Uterine smooth muscle cell (primary cell): ENCODE results near the gene ATOH1. TPM values are rescaled to one million over a fixed set of nuclear protein-coding genes. Genes with fewer than 3 reads are reported as not detected.

Experiments
- total RNA-seq: library from RNA; depleted of rRNA; stranded (reverse); fragments of >200 nt; gene quantifications from 2 replicates; pipeline ENCODE4 v1.2.3, GENCODE V29; 2014

The ATOH1 gene, protein sequence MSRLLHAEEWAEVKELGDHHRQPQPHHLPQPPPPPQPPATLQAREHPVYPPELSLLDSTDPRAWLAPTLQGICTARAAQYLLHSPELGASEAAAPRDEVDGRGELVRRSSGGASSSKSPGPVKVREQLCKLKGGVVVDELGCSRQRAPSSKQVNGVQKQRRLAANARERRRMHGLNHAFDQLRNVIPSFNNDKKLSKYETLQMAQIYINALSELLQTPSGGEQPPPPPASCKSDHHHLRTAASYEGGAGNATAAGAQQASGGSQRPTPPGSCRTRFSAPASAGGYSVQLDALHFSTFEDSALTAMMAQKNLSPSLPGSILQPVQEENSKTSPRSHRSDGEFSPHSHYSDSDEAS
- total RNA-seq: not detected in 2 replicates

DNA sequence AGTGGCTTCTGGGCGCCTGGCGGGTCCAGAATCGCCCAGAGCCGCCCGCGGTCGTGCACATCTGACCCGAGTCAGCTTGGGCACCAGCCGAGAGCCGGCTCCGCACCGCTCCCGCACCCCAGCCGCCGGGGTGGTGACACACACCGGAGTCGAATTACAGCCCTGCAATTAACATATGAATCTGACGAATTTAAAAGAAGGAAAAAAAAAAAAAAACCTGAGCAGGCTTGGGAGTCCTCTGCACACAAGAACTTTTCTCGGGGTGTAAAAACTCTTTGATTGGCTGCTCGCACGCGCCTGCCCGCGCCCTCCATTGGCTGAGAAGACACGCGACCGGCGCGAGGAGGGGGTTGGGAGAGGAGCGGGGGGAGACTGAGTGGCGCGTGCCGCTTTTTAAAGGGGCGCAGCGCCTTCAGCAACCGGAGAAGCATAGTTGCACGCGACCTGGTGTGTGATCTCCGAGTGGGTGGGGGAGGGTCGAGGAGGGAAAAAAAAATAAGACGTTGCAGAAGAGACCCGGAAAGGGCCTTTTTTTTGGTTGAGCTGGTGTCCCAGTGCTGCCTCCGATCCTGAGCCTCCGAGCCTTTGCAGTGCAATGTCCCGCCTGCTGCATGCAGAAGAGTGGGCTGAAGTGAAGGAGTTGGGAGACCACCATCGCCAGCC is at the start of gene ATOH1:
TSS of gene ATOH1 (plus strand) at position 422 of the 663 bp plus-strand sequence. CDS start at position 596, 174 bp downstream.

